Measurements from ENCODE around the gene RPS6KL1.

GRCh38 chr14:74909911-74910310, 13.1 kb downstream of the RPS6KL1 start:
- no peak for TF ChIP-seq REST (tag by site-specific recombination; IDR thresholded peaks at IDR 0.05)
- TF ChIP-seq BCL11B (tag by site-specific recombination; IDR thresholded peaks at IDR 0.05; ENCODE audit: low read depth), result no peak
- no peak for TF ChIP-seq INSM2 (tag by site-specific recombination; IDR thresholded peaks at IDR 0.05)
- TF ChIP-seq ZNF174 (tag by site-specific recombination; IDR thresholded peaks at IDR 0.05), result no peak
- no peak for TF ChIP-seq CTCF (tag by site-specific recombination; IDR thresholded peaks at IDR 0.05)
- no peak for TF ChIP-seq ZBTB26 (tag by site-specific recombination; optimal IDR thresholded peaks at IDR 0.05)
- no peak for TF ChIP-seq ZBTB21 (tag by site-specific recombination; IDR thresholded peaks at IDR 0.05)
- no peak for TF ChIP-seq ZNF302 (tag by site-specific recombination; IDR thresholded peaks at IDR 0.05; ENCODE audit: low read depth)
- TF ChIP-seq GLI4 (tag by site-specific recombination; IDR thresholded peaks at IDR 0.05), result no peak
- no peak for TF ChIP-seq ZNF311 (tag by site-specific recombination; IDR thresholded peaks at IDR 0.05; ENCODE audit: borderline replicate concordance)
- TF ChIP-seq ZNF175 (tag by site-specific recombination; IDR thresholded peaks at IDR 0.05), result no peak
- no peak for TF ChIP-seq ZNF354C (tag by site-specific recombination; IDR thresholded peaks at IDR 0.05; ENCODE audit: borderline replicate concordance, low read depth)
